Adipocyte (in vitro differentiated cells): ENCODE measurements around the gene CD82.

ENCODE experiments used
- DNase-seq: peaks from one replicate; pipeline ENCODE4 v3.0.0-alpha.2; 2015; ENCODE audit warnings: low read depth
- H3K27me3 ChIP-seq: replicated peaks from 2 replicates; pipeline ENCODE4 v1.7.0; 2013; ENCODE audit warnings: mild to moderate bottlenecking, low read length, moderate library complexity; ENCODE audit not compliant: control insufficient read depth, insufficient read depth
- H3K36me3 ChIP-seq: 2 replicates; pipeline ENCODE4 v1.7.0; 2013; ENCODE audit warnings: low read length, mild to moderate bottlenecking, moderate library complexity; ENCODE audit not compliant: control insufficient read depth, insufficient read depth, severe bottlenecking
- H3K4me1 ChIP-seq: 2 replicates; pipeline ENCODE4 v1.7.0; 2013; ENCODE audit warnings: mild to moderate bottlenecking, low read length, moderate library complexity; ENCODE audit not compliant: control insufficient read depth, insufficient read depth
- H3K4me3 ChIP-seq: 2 replicates; pipeline ENCODE4 v1.7.0; 2013; ENCODE audit warnings: mild to moderate bottlenecking, low read length, moderate library complexity
- H3K9ac ChIP-seq: 2 replicates; pipeline ENCODE4 v1.7.0; 2013; ENCODE audit warnings: mild to moderate bottlenecking, low read length, moderate library complexity
- H3K9me3 ChIP-seq: 2 replicates; pipeline ENCODE4 v1.7.0; 2013; ENCODE audit warnings: mild to moderate bottlenecking, low read length, moderate library complexity; ENCODE audit not compliant: control insufficient read depth

CD82 gene, protein sequence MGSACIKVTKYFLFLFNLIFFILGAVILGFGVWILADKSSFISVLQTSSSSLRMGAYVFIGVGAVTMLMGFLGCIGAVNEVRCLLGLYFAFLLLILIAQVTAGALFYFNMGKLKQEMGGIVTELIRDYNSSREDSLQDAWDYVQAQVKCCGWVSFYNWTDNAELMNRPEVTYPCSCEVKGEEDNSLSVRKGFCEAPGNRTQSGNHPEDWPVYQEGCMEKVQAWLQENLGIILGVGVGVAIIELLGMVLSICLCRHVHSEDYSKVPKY

DNA sequence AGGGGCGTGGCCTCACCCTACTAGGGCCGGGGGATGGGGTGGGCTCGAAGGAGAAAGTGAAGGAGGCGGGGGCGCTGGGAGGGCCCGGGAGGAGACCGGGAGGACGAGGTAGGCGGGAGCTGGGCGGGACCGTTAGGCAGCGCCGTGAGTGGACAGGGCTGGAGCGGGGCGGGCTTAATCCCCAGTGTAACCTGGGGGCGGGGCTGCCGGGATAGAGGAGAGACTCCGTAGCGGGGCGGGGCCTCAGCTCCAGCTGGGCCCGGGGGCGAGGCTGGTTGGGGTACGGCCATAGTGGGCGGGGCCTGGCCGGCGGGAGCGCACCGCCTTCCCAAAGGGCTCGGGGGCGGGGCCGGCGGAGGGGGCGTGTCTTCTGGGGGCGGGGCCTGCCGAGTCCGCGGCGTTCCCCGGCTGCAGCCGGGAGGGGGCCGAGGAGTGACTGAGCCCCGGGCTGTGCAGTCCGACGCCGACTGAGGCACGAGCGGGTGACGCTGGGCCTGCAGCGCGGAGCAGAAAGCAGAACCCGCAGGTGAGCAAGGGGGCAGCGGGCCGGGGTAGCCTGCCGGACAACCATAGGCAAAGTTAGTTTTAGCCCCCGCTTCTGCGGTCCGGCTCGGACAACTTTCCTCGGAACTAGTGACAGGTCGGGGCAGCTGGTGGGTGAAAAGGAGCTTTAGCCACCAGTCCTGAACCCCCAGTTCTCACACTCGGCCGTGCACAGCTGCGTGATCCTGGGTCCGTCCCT is at the start of gene CD82:
TSS of gene CD82 (plus strand) at position 453 of the 742 bp plus-strand sequence. CDS start 29,000 bp downstream, outside the sequence.
- DNase-seq = peak; percentile 100

DNA sequence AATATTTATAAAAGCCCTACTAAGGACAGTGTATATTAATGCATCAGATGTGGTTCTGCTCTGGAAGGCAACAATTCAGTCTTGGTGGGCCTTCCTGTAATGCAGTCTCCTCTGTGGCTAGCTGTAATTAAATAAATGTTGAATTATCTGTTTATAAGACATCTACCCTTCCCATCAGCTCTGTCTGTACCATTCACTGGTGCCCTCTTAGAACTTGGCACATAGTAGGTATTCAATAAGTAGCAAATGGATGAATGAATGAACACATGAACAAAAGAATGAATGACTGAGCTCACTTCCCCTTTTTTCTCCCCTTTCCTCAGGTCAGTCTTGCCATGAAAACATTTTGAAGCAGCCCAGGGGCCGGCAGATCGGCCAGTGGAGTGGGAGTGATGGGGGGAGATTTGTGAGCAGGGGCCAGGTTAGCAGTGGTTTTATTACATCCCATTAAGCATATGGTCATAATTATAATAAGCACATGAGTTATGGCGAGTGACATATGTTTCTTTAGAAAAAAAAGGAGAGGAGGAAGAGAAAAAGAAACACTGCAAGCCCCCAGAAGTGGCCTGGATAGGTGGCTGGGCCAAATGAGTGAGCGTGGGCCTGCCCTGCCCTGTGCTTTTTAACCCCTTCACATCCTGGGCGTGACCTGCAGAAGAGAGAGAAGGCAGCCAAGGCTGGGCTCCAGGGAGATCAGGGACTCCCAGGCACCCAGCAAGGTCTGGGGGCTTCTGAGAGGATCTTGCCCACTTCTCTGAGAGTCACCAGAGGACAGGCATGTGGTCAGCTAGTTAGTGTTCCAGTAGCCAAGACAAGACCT is 48.6 kb upstream of the CD82 start:
- peaks cover 8% of the 10 kb centered on the region for H3K4me1 ChIP-seq
- H3K9ac ChIP-seq = no peak overlapping the region
- H3K9me3 ChIP-seq = no peaks in the 10 kb centered on the region
- no peak for DNase-seq
- peaks cover 59% of the 10 kb centered on the region for H3K27me3 ChIP-seq
- no peak overlapping the region for H3K4me3 ChIP-seq
- no peaks in the 10 kb centered on the region for H3K36me3 ChIP-seq

More for the DNA sequence above, at the start of gene CD82:
- Histone ChIP-seq H3K9me3 (no peaks in the 10 kb centered on the region), H3K27me3 (no peaks in the 10 kb centered on the region), H3K4me3 (peak within 1 kb of the TSS; percentile 84), H3K36me3 (no peaks in the 10 kb centered on the region), H3K4me1 (peaks cover 50% of the 10 kb centered on the region), H3K9ac (peak within 1 kb of the TSS; percentile 91)

DNA sequence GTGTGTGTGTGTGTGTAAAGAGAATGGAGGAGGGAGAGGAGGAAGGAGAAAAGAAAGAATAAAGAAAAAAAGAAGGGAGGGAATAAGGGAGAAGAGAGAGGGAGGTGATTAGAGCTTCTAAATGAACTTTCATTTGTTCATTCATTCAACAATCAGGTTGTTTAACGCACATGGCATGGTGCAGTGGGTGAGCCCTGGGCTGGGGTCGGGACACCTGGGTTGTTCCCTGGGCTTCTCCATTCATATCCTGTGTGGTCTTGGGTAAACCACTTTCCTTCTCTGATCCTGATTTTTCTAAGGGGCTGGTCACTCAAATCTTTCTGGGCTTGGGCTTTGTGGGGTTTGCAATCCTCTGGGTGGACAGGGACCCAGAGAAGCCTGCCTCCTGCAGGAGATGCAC is 47.9 kb upstream of the CD82 start:
- no peaks in the 10 kb centered on the region for H3K9me3 ChIP-seq

DNA sequence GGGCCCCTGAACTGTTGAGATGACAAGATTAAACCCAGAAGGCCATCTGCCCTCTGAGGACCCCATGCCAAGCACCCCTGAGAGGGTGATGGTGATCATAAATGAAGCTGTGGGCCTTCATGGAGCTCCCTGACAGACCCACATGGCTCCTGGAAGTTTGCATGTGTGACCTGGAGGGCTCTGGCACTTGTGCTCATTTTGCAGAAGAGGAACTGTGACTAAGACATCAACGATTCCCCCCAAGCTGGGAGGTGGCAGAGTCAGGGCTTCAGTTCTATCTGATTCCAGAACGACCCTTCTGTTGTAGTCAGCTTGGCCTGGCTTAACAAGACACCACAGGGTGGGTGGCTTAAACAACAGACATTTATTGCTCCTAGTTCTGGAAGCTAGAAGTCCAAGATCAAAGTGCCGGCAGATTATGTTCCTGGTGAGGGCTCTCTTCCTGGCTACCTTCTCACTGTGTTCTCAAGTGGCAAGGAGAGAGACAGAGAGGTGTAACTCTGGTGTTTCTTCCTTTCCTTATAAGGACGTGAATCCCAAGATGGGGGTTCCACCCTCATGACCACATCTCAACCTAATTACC is 46.4 kb upstream of the CD82 start:
- no peak for DNase-seq
- Histone ChIP-seq H3K4me1 (peaks cover 8% of the 10 kb centered on the region), H3K4me3 (no peak overlapping the region), H3K9me3 (no peaks in the 10 kb centered on the region), H3K27me3 (peaks cover 62% of the 10 kb centered on the region), H3K9ac (no peak overlapping the region), H3K36me3 (no peaks in the 10 kb centered on the region)

More for the DNA sequence above, 47.9 kb upstream of the CD82 start:
- no peak overlapping the region for H3K9ac ChIP-seq
- peaks cover 58% of the 10 kb centered on the region for H3K27me3 ChIP-seq
- no peak for DNase-seq
- H3K4me1 ChIP-seq = peaks cover 8% of the 10 kb centered on the region
- no peak overlapping the region for H3K4me3 ChIP-seq
- no peaks in the 10 kb centered on the region for H3K36me3 ChIP-seq

DNA sequence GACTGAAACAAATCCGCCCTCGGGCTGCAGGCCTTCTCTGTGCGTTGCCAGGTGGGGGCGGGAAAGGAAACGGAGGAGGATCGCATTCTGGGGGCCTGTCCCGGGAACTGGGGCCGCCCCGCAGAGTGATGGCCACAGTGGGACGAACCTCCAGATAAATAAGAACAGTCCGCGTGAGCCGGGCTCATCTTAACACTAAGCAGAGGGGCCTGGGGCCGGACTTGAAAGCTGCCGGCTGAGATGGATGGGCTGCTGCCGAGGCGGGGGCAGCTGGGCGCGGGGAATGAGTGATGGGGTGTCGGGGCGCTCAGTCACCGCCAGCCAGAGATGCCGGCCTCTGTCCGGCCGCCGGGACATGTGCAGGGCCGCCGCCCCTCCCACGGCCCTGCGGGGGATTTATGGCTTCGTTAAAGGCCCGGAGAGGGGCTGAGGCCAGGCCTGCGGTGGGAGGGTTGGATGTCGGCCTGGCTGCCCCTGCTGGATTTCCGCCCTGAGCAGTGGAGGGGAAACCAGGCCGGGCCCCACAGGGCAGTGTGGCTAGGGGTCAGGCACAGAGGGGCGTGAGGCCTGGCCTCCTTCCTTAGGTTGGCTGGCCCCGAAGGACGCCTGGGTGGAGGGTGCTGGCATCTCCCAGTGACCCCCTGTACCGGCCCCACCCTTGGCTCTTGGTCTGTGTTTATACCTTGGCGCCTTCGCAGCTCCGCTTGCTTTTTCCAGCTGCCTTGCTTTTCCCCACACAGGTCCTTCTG is 45.3 kb upstream of the CD82 start:
- no peak for DNase-seq
- H3K27me3 ChIP-seq = peaks cover 68% of the 10 kb centered on the region
- H3K4me1 ChIP-seq = peaks cover 8% of the 10 kb centered on the region
- H3K4me3 ChIP-seq = no peak overlapping the region
- H3K9me3 ChIP-seq = no peaks in the 10 kb centered on the region
- H3K9ac ChIP-seq = no peak overlapping the region
- no peaks in the 10 kb centered on the region for H3K36me3 ChIP-seq

DNA sequence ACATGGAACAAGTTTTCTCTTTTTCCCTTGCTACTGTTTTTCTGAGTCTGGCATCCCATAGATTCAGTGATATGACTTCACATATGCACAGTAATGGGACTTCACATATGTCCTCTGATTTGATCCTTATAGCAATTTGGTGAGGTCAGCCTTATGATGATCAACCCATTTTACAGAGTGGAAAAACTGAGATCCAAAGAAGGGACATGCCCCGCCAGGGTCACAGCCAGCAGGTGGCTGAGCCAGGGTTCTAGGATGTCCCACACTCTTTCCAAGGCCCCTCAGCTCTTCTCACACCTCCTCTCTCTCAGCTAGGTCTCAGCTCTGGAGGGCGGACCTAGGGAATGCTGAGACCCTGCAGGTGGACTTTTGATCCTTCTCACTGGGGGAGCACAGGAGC is 44.3 kb upstream of the CD82 start:
- no peaks in the 10 kb centered on the region for H3K9me3 ChIP-seq
- no peaks in the 10 kb centered on the region for H3K36me3 ChIP-seq
- peaks cover 8% of the 10 kb centered on the region for H3K4me1 ChIP-seq
- no peak for DNase-seq
- H3K27me3 ChIP-seq = peaks cover 68% of the 10 kb centered on the region
- H3K9ac ChIP-seq = no peak overlapping the region
- H3K4me3 ChIP-seq = no peak overlapping the region

DNA sequence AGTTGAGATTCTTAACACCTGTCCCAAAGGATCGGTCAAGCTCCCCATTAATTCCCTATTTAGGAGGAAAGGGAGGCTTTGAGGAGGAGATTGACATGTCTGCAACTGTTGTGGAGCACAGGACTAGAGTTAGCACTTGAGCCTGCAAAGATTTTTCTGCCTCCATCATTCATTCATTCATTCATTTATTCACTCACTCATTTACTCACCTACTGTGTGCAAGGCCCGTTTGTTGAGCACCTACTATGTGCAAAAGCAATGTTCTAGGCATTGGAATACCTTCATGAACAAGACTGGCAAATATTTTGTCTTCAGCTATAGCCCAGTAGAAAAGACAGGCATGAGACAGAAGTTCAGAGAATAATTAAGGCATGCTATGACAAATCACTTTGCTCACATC is 43.2 kb upstream of the CD82 start:
- no peak for DNase-seq
- Histone ChIP-seq H3K4me1 (peaks cover 10% of the 10 kb centered on the region), H3K27me3 (peaks cover 60% of the 10 kb centered on the region), H3K9ac (no peak overlapping the region), H3K4me3 (no peak overlapping the region), H3K36me3 (no peaks in the 10 kb centered on the region), H3K9me3 (no peaks in the 10 kb centered on the region)

DNA sequence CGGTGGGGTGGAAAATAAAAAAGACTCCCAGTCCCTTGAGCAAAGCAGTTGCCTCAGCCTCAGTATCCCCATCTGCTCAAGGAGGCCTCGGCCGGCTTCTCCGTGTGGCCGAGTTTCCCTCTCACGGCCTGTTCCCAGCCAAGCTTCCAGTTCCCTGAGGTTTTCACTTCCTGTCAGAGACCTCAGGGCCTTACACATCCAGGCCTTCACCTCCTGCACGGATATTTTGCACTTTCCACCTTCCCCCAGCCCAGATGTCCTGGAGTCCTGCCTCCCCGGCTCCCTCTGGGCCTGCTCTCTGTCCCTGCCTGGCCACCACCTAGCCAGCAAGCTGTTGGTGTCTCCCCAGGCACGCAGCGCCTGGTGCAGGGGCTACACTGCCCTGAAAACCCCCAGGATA is 41.1 kb upstream of the CD82 start:
- H3K27me3 ChIP-seq = peaks cover 42% of the 10 kb centered on the region
- no peak overlapping the region for H3K9ac ChIP-seq
- H3K4me1 ChIP-seq = peaks cover 11% of the 10 kb centered on the region
- H3K4me3 ChIP-seq = no peak overlapping the region
- no peaks in the 10 kb centered on the region for H3K36me3 ChIP-seq
- no peaks in the 10 kb centered on the region for H3K9me3 ChIP-seq
- DNase-seq = no peak

DNA sequence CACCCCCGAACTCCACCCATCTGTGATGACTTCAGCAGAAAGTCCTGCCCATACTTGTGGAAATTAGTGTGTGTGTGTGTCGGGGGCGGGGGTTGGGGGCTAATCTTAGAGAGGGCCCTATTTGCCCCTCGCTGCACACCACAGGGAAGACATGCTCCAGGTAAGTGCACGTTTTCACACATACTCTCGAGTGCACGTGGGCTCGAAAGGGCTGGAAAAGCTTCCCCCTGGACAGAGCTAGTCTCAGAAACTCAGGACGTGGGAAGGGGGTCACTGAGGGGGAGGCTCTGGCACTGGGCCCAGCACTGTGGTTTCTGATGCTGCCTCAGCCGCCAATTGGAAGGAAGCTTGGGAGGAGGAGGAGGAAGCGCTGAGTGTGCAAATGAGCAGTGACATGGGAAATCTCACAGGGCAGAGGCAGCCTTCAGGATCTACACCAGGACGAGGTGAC is 40.7 kb upstream of the CD82 start:
- H3K9ac ChIP-seq = no peak overlapping the region
- H3K4me3 ChIP-seq = no peak overlapping the region
- no peaks in the 10 kb centered on the region for H3K36me3 ChIP-seq
- no peaks in the 10 kb centered on the region for H3K9me3 ChIP-seq
- peaks cover 38% of the 10 kb centered on the region for H3K27me3 ChIP-seq
- DNase-seq = no peak
- H3K4me1 ChIP-seq = peaks cover 9% of the 10 kb centered on the region

DNA sequence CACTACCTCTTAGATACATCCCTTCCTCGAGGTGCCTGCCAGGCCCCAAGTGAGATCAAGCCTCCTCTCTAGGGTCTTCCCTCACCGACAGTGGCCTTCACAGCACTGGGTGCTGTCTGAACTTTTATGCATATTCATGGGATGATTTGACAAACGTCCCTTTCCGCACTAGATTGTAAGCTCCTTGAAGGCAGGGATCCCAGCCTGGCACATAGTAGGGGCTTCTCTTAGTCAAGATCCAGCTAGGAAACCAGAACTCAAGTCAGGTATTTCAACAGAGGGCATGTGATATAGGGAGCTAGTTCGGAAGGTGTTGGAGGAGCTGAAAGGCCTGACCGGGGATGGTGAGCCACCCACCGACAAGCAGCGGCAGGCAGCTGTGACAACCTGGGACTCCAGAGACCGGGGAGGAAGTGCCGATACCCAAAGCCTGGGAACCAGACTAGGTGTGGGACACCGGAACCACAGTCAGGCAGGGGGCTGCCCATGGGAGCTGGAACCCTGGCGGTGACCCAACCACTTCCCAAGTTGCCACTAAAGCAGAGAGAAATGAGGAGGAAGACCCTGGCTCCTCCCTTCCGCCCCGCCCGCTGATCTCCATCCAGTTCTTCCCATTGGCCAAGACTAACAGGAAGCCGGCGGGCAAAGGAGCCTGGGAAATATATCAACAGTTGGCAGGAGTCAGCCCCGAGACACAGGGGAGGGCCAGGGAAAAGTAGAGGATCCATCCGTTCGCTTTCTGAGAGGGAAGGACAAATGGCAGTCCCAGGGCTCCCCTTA is 39.8 kb upstream of the CD82 start:
- no peaks in the 10 kb centered on the region for H3K36me3 ChIP-seq
- peaks cover 10% of the 10 kb centered on the region for H3K4me1 ChIP-seq
- H3K4me3 ChIP-seq = no peak overlapping the region
- DNase-seq = no peak
- no peaks in the 10 kb centered on the region for H3K9me3 ChIP-seq
- H3K27me3 ChIP-seq = peaks cover 30% of the 10 kb centered on the region
- H3K9ac ChIP-seq = no peak overlapping the region
